Aorta (tissue), 5 donors: ENCODE results near the gene ETDA. TPM values are rescaled to one million over a fixed set of nuclear protein-coding genes. Genes with fewer than 3 reads are reported as not detected.
"Not testable (repeated sequence)": the region's sequence is repeated elsewhere in the genome, so short reads cannot be mapped to it uniquely, and the experiment has no call there.

Source experiments
- ATAC-seq: fragments of 200-7000 bp; cut with Tn5 transposase; one replicate; pipeline ENCODE4 v1.9.1; 2022; ENCODE audit warnings: moderate library complexity; ENCODE audit not compliant: low FRiP score
- DNase-seq, 2 donors: peaks; one replicate each; pipeline ENCODE4 v3.0.0-alpha.2; 2020
- H3K27ac ChIP-seq, 2 donors: one replicate each; pipeline ENCODE4 v1.5.1; 2013; ENCODE audit warnings: low read length in 2 of 2, mild to moderate bottlenecking in 2 of 2, moderate library complexity in 2 of 2, control low read depth in 1 of 2, inconsistent platforms in 1 of 2, low read depth in 1 of 2
- H3K27me3 ChIP-seq, 2 donors: one replicate each; pipeline ENCODE4 v1.6.1; 2013; ENCODE audit warnings: control low read depth in 1 of 2, low read length in 1 of 2, mild to moderate bottlenecking in 1 of 2, moderate library complexity in 1 of 2; ENCODE audit not compliant: insufficient read depth in 2 of 2, control insufficient read depth in 1 of 2
- H3K36me3 ChIP-seq, 2 donors: one replicate each; pipeline ENCODE4 v1.6.1; 2013; ENCODE audit warnings: control low read depth in 1 of 2, low read length in 1 of 2, mild to moderate bottlenecking in 1 of 2; ENCODE audit not compliant: insufficient read depth in 2 of 2, control insufficient read depth in 1 of 2
- H3K4me1 ChIP-seq, 2 donors: one replicate each; pipeline ENCODE4 v1.6.1; 2013; ENCODE audit warnings: low read length in 2 of 2, control low read depth in 1 of 2, mild to moderate bottlenecking in 1 of 2, moderate library complexity in 1 of 2; ENCODE audit not compliant: insufficient read depth in 2 of 2, control insufficient read depth in 1 of 2
- H3K4me3 ChIP-seq, 2 donors: one replicate each; pipeline ENCODE4 v1.5.1; 2013; ENCODE audit warnings: low read length in 2 of 2, control low read depth in 1 of 2, mild to moderate bottlenecking in 1 of 2
- H3K9me3 ChIP-seq: one replicate; pipeline ENCODE4 v1.6.1; 2013; ENCODE audit warnings: mild to moderate bottlenecking, low read length; ENCODE audit not compliant: control insufficient read depth
- WGBS, 2 donors: extraction: QIAGEN DNeasy Blood & Tissue Kit; methylation state at CpG; one replicate each; pipeline ENCODE4 v1.1.7; 2013; 5-methylcytosine and 5-hydroxymethylcytosine counted together
- intact Hi-C, 2 donors: fragments of 100-400 bp; cut with DNase I; formaldehyde crosslinking; loops; one replicate each; pipeline versions ENCODE4 v1.14.2 to v1.15.0; 2022
- long read RNA-seq, 2 donors: library from polyadenylated mRNA; unstranded; transcript quantifications; one replicate each; pipeline ENCODE4 v2.0.0, GENCODE V29; 2020 to 2021
- polyA plus RNA-seq, 2 donors: library from polyadenylated mRNA; stranded (reverse); fragments of 200-250 nt; gene quantifications; one replicate each; pipeline ENCODE4 v1.2.3, GENCODE V29; 2013
- total RNA-seq, 2 donors: library from RNA; stranded (reverse); fragmentation: NEBNext Ultra II Directional; extraction: Animal tissue kit (Norgen Biotek cat#: 25700); gene quantifications; one replicate each; pipeline ENCODE4 v1.2.1, GENCODE V29; 2021
- donor health status: healthy with polysubstance abuse.
- donor health status: Bipolar disorder and iron deficiency.
- donor health status: DM: no; HTN: no; CAD: no.
- donor health status: DM: no; HTN: no; CAD: no.
- donor health status: DM: yes; HTN: yes; CAD: no.

ETDA gene
- not detected for total RNA-seq
- not detected for polyA plus RNA-seq
- long read RNA-seq, donor 1 = 0 reads
- long read RNA-seq, donor 2 = 0 reads

DNA sequence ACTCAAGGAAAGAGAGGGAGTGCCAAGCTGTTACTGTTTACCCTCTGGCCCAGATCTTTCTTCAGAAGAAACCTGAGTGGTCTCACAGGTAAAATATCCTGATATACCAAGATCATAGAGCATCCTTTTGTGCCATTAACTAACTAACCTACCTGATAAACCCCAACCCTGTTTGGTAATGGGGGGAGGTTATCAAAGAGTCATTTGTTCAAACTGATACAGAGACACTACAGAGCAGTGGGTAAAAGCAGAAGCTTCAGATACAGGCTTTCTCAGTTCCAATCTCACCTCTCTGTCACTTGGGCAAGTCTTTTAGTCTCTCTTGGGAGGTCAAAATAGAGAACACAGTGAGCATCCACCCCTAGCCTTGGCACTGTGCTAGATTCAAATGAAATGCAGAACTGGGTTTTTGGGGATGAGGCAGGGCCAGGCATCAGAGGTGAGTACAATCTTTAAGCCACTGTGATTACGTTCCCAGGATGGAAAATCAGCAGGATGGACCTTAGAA, at the start of gene ETDA:
Gene ETDA, plus strand, starts transcription at position 51 of the 508 bp plus-strand sequence. CDS start 1,216 bp downstream, outside the sequence.
- no CpG with 5 or more reads among the region's 1 CpG for WGBS, 2 donors
- DNase-seq = not testable (repeated sequence)

DNA sequence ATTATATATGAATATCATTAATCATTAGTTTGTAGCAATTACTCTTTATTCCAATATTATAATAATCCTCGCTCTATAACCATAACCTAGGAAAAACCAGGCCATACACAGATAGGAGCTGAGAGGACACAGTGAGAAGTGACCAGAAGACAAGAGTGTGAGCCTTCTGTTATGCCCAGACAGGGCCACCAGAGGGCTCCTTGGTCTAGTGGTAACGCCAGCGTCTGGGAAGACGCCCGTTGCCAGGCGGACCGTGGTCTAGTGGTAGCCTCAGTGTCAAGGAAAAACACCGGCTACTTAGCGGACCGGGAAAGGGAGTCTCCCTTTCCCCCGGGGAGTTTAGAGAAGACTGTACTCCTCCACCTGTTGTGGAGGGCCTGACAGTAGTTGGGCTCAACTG, 45.4 kb upstream of the ETDA start:
- DNase-seq, H3K36me3 ChIP-seq, H3K27me3 ChIP-seq, ATAC-seq, H3K27ac ChIP-seq, H3K4me1 ChIP-seq, H3K4me3 ChIP-seq, intact Hi-C loops, H3K9me3 ChIP-seq: not testable (repeated sequence)
- 30 to 40% methylated on average over 11 of the region's 11 CpGs for WGBS, 2 donors

More for the DNA sequence above, at the start of gene ETDA:
- H3K9me3 ChIP-seq, intact Hi-C loops, H3K4me1 ChIP-seq, ATAC-seq, H3K36me3 ChIP-seq, H3K27me3 ChIP-seq, H3K4me3 ChIP-seq, H3K27ac ChIP-seq: not testable (repeated sequence)

DNA sequence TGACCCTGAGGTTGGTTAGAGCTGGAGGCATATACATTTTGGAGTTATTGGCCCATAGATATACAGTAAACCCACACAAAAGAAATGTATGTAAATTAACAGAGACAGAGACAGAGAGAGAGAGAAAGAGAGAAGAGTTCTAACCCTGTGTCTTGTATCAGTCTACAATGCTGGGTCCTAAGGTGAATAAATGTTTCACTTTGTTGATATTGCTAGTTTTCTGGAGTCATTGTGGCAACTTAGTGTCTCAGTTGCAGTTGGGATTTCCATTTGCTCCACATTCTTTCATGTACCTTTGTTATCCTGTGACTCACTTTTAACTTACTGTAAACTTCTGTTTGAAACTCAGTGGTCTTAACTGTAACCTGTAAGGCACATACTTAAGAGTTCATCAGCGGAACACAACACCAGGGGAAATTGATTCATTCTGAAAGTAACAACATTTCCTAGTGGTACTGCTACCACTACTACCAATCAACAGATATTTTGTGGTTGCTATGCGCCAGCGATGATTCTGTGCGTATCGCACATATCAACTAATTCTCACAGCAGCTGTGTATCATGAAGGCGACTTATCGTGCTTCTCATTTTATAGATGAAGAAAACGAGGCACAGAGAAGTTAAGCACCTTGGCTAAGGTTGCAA, 38.5 kb upstream of the ETDA start:
- ATAC-seq (no peak), DNase-seq (no peak)
- Histone ChIP-seq H3K27me3 (no peaks in the 10 kb centered on the region), H3K4me3 (no peak overlapping the region), H3K36me3 (no peaks in the 10 kb centered on the region), H3K4me1 (no peaks in the 10 kb centered on the region), H3K9me3 (no peaks in the 10 kb centered on the region), H3K27ac (no peak overlapping the region)
- intact Hi-C loops = no loop called here
- WGBS, 2 donors = 83 to 89% methylated on average over 8 of the region's 8 CpGs

DNA sequence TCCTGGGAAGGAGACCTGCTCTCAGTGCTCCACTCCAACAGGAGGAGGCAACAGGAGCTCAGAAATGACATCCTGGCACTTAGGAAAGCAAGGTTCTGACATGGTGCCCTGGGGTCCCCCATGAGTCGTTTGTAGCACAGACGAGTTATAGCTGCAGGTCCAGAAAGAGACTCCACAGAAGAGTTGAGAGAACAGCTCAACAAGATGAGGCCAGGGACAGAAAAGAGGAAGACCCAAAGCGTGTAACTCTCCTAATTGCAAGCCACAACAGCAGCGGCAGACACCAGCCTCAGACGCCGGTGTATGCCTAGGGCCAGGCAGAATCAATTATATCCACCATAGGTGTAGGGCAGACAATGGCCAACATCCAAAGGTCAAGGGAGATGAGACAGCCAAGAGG, 5.9 kb upstream of the ETDA start:
- H3K4me3 ChIP-seq, H3K27ac ChIP-seq, intact Hi-C loops, H3K27me3 ChIP-seq, H3K9me3 ChIP-seq, DNase-seq, H3K4me1 ChIP-seq, ATAC-seq, H3K36me3 ChIP-seq: not testable (repeated sequence)
- WGBS, 2 donors = no CpG with 5 or more reads among the region's 6 CpGs

DNA sequence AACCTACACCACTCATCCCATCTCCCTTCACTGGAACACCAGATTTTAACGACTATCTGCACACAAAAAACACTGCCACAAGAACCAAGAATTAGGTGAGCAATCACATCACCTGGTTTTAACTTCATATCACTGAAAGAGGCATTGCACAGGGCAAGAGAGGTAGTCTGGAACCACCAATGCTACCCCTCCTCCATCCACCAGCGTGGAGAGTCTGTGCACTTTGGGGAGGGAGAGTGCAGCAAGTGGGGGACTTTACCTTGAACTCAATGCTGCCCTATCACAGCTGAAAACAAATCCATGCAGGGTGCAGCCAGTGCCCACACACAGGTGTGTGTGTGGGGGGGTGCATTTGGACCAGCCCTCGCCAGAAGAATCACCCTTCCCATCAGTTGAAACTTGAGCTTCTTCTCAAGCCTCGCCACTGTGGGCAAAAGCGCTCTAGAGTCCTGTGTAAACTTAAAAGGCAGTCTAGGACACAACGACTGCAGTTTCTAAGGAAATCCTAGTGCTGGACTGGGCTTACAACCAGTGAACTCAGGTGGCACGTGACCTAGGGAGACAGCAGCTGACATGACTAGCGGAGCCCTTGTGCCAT, 4.3 kb downstream of the ETDA start:
- ATAC-seq, H3K9me3 ChIP-seq, H3K4me1 ChIP-seq, H3K36me3 ChIP-seq, H3K27me3 ChIP-seq, H3K4me3 ChIP-seq, H3K27ac ChIP-seq, DNase-seq, intact Hi-C loops: not testable (repeated sequence)
- 71 to 84% methylated on average over 6 of the region's 8 CpGs for WGBS, 2 donors

DNA sequence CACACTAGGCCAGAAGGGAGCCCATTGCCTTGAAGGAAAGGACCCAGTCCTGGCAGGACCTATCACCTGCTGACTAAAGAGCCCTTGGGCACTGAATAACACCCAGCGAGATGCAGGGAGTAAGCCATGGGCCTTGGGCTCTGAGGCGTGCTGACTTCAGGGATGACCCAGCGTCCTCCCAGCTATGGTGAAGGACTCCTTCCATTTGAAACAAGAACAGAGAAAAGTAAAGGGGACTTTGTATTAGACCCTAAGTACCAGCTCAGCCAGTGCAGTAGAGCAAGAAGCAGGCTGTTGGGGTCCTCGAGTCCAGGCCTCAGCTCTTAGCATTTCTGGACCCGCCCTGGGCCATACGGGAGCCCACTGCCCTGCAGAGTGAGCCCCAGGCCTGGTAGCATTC, 5.1 kb downstream of the ETDA start:
- H3K27ac ChIP-seq = no peak overlapping the region
- no peaks in the 10 kb centered on the region for H3K4me1 ChIP-seq
- H3K9me3 ChIP-seq = no peaks in the 10 kb centered on the region
- intact Hi-C loops = no loop called here
- H3K4me3 ChIP-seq = no peak overlapping the region
- no peaks in the 10 kb centered on the region for H3K36me3 ChIP-seq
- DNase-seq (no peak), ATAC-seq (peak; percentile 22)
- no peaks in the 10 kb centered on the region for H3K27me3 ChIP-seq
- 74 to 91% methylated on average over 6 of the region's 6 CpGs for WGBS, 2 donors

DNA sequence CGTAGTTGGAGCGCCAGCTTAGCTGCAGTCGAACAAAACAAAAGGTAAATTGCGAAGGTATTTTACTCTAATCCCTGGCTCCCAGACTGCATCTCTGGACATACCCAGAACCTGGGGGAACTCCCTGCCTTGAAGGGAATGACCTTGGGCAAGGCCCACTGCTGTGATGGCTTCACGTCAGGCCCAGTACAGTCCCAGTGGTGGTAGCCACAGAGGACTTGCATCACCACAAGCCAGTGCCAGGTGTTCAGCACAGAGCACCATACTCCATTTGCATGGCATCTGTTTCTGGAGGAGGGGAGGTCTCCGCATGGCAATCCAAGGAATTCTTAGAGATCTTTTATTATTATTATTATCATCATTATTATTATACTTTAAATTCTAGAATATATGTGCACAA, 5.6 kb downstream of the ETDA start:
- Histone ChIP-seq H3K27me3 (no peaks in the 10 kb centered on the region), H3K4me1 (no peaks in the 10 kb centered on the region), H3K9me3 (no peaks in the 10 kb centered on the region), H3K27ac (no peak overlapping the region), H3K4me3 (no peak overlapping the region), H3K36me3 (no peaks in the 10 kb centered on the region)
- DNase-seq = peak in 1 of 2 donors; percentile 20
- ATAC-seq = no peak
- intact Hi-C loops = no loop called here
- WGBS, 2 donors = 91 to 96% methylated on average over 6 of the region's 6 CpGs

DNA sequence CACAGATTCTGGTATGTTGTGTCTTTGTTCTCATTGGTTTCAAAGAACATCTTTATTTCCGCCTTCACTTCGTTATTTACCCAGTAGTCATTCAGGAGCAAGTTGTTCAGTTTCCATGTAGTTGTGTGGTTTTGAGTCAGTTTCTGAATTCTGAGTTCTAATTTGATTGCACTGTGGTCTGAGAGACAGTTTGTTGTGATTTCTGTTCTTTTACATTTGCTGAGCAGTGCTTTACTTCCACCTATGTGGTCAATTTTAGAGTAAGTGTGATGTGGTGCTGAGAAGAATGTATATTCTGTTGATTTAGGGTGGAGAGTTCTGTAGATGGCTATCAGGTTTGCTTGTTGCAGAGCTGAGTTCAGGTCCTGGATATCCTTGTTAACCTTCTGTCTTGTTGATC, 9.1 kb downstream of the ETDA start:
- intact Hi-C loops, H3K27me3 ChIP-seq, H3K27ac ChIP-seq, ATAC-seq, H3K4me3 ChIP-seq, H3K9me3 ChIP-seq, H3K4me1 ChIP-seq, H3K36me3 ChIP-seq, DNase-seq: not testable (repeated sequence)
- WGBS, 2 donors = 84 to 97% methylated on average over 2 of the region's 2 CpGs

DNA sequence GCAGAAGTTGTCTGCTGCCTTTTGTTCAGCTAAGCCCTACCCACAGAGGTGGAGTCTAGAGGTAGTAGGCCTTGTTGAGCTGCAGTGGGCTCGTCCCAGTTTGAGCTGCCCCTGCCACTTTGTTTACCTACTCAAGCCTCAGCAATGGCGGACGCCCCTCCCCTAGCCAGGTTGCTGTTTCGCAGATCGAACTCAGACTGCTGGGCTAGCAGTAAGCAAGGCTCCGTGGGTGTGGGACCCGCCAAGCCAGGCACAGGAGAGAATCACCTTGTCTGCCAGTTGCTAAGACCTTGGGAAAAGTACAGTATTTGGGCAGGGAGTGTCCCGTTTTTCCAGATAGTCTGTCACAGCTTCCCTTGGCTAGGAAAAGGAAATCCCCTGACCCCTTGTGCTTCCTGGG, 11.5 kb downstream of the ETDA start:
- H3K4me3 ChIP-seq, H3K4me1 ChIP-seq, ATAC-seq, H3K36me3 ChIP-seq, H3K27me3 ChIP-seq, DNase-seq, intact Hi-C loops, H3K9me3 ChIP-seq, H3K27ac ChIP-seq: not testable (repeated sequence)
- WGBS, 2 donors = 79 to 94% methylated on average over 8 of the region's 8 CpGs
